ENCODE measurements around the gene KIAA1217.

Gene KIAA1217

DNA sequence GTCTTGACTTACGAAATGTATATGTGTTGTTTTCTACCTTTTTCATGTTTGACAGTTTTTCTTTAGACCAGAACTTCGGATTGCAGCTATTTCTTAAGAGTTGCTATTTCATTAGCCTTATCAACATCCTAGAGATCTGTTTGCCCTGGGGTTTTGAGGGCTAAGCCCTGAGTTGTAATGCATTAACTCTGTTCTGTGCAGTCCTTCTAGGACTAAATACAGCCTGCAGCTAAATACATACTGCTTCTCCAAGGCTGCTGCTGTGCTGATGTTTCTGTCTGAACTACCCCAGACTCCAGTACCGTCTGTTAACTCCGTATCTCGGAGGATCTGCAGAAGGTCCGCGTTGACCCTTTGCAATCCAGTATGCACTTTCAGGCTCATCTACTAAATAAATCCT, 26.5 kb downstream of the KIAA1217 start:
- Histone ChIP-seq H3K27ac (replicated peaks; ENCODE audit: low read length) (no peak overlapping the region), H2AK5ac (ENCODE audit: low read depth, low read length) (no peak overlapping the region), H3K4ac (ENCODE audit: low read length) (no peak overlapping the region), H3K9me3 (replicated peaks in 1 of 2; ENCODE audit: control insufficient read depth in 2 of 2, insufficient read depth in 1 of 2, low read depth in 1 of 2, low read length in 2 of 2) (no peaks in the 10 kb centered on the region), H3K9ac (ENCODE audit: low read depth, low read length, poor library complexity) (no peak overlapping the region), H4K91ac (ENCODE audit: low read depth, low read length, poor library complexity) (no peak overlapping the region), H2AFZ (ENCODE audit: low read length) (no peak overlapping the region), H3K23ac (ENCODE audit: low read depth, low read length, poor library complexity) (no peak overlapping the region), H3K36me3 (replicated peaks in 1 of 2; ENCODE audit: control insufficient read depth in 2 of 2, insufficient read depth in 2 of 2, low read length in 2 of 2) (no peaks in the 10 kb centered on the region), H2BK15ac (ENCODE audit: low read length) (no peak overlapping the region), H4K8ac (ENCODE audit: low read depth, low read length) (no peak overlapping the region), H3K4me2 (ENCODE audit: insufficient read depth, low read length, poor library complexity, severe bottlenecking) (no peak overlapping the region), H2BK5ac (ENCODE audit: low read length) (no peak overlapping the region), H2BK12ac (ENCODE audit: low read length) (no peak overlapping the region), H3K4me1 (ENCODE audit: control insufficient read depth in 2 of 2, insufficient read depth in 1 of 2, low read depth in 1 of 2, low read length in 2 of 2) (peaks cover 9 to 15% of the 10 kb centered on the region in 2 donors), H3K4me3 (ENCODE audit: low read length in 2 of 2) (no peak overlapping the region), H2BK120ac (ENCODE audit: low read depth, low read length) (no peak overlapping the region), H3K27me3 (ENCODE audit: control insufficient read depth in 3 of 3, insufficient read depth in 3 of 3, low read depth in 1 of 3, low read length in 3 of 3) (no peaks in the 10 kb centered on the region), H3K14ac (ENCODE audit: low read length) (no peak overlapping the region), H3K18ac (ENCODE audit: low read length) (no peak overlapping the region), H3K79me1 (ENCODE audit: low read depth, low read length) (peaks cover 3% of the 10 kb centered on the region)
- no peak for DNase-seq (ENCODE audit: low spot score)
- no CpG with 5 or more reads among the region's 7 CpGs for WGBS, 2 donors (ENCODE audit: extremely low coverage in 2 of 2, insufficient read length in 2 of 2, insufficient replicate concordance in 1 of 2)

DNA sequence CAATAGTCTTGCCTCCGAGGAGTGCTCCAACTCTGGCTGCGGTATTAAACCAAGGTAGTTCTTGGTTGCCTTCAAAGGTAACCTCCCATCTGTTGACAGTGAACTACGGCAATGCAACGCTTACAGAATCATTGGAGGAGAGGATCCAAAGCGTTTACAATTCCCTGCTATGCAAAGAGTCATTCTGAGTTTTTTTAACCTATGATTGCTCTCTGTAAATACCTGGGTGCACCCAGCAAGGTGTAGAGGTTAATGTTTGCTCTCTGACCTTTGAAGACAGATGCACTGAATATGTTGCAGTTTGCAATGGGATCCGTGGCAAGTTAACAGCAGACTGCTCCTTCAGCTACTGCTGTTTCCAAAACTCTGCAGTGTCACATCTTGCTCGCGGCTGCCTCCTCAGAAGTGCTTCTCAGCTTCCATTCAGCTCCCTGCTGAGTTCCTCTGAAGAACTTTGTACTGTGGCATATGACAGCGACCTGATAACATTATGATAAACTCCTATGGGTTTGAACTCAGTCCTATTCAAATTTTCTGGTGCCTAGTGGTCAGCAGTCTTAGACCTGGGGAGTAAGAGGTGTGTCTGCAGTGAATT, 29.0 kb downstream of the KIAA1217 start:
- no peaks in the 10 kb centered on the region for H3K27me3 ChIP-seq (ENCODE audit: control insufficient read depth in 3 of 3, insufficient read depth in 3 of 3, low read depth in 1 of 3, low read length in 3 of 3)
- peaks cover 9 to 15% of the 10 kb centered on the region in 2 donors for H3K4me1 ChIP-seq (ENCODE audit: control insufficient read depth in 2 of 2, insufficient read depth in 1 of 2, low read depth in 1 of 2, low read length in 2 of 2)
- H2AFZ ChIP-seq (ENCODE audit: low read length) = no peak overlapping the region
- H3K4ac ChIP-seq (ENCODE audit: low read length) = no peak overlapping the region
- H3K4me2 ChIP-seq (ENCODE audit: insufficient read depth, low read length, poor library complexity, severe bottlenecking) = no peak overlapping the region
- no peak overlapping the region for H2BK15ac ChIP-seq (ENCODE audit: low read length)
- H3K23ac ChIP-seq (ENCODE audit: low read depth, low read length, poor library complexity) = no peak overlapping the region
- no peak overlapping the region for H2BK120ac ChIP-seq (ENCODE audit: low read depth, low read length)
- no peak overlapping the region for H4K8ac ChIP-seq (ENCODE audit: low read depth, low read length)
- H3K36me3 ChIP-seq (replicated peaks in 1 of 2; ENCODE audit: control insufficient read depth in 2 of 2, insufficient read depth in 2 of 2, low read length in 2 of 2) = no peaks in the 10 kb centered on the region
- H3K9ac ChIP-seq (ENCODE audit: low read depth, low read length, poor library complexity) = no peak overlapping the region
- H2BK12ac ChIP-seq (ENCODE audit: low read length) = no peak overlapping the region
- H3K4me3 ChIP-seq (ENCODE audit: low read length in 2 of 2) = no peak overlapping the region
- DNase-seq (ENCODE audit: low spot score) = no peak
- WGBS, 2 donors (ENCODE audit: extremely low coverage in 2 of 2, insufficient read length in 2 of 2, insufficient replicate concordance in 1 of 2) = no CpG with 5 or more reads among the region's 9 CpGs
- no peak overlapping the region for H2BK5ac ChIP-seq (ENCODE audit: low read length)
- H3K27ac ChIP-seq (replicated peaks; ENCODE audit: low read length) = no peak overlapping the region
- H3K18ac ChIP-seq (ENCODE audit: low read length) = no peak overlapping the region
- H3K14ac ChIP-seq (ENCODE audit: low read length) = no peak overlapping the region
- H3K79me1 ChIP-seq (ENCODE audit: low read depth, low read length) = no peaks in the 10 kb centered on the region
- no peak overlapping the region for H2AK5ac ChIP-seq (ENCODE audit: low read depth, low read length)
- no peaks in the 10 kb centered on the region for H3K9me3 ChIP-seq (replicated peaks in 1 of 2; ENCODE audit: control insufficient read depth in 2 of 2, insufficient read depth in 1 of 2, low read depth in 1 of 2, low read length in 2 of 2)
- no peak overlapping the region for H4K91ac ChIP-seq (ENCODE audit: low read depth, low read length, poor library complexity)

DNA sequence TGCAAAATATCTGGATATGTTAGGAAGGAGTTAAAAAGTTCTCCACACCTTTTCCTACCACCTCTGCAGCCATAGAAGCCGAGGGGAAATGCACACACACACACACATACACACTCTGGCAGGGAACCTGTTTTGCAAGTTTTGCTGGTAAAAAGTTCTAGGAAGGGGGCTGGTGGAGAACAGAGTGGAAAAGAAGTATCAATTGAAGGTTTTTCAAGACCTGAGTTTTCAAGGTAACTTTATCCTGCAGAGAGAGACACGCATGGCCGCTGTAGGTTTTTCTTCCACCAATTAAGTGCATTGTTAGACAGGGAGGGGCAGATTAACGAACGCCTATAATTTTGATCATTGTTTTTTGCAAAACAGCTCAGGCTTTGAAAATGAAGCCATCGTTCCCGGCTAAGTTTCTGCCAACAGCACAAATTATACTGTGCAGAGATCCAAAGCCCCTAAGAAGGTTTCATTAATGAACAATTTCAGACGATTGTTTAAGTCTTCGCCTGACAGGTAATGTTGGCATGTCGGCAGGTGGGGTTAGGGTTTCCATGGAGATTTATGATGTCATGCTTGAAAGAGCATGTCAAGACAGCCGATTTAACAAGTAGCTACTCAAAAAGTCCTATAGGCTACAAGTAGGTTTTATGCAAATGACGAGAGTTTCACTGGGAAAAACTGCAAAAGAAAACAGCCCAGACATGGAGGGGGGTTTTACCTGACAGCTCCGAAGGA, 29.7 kb downstream of the KIAA1217 start:
- no peak overlapping the region for H2BK120ac ChIP-seq (ENCODE audit: low read depth, low read length)
- DNase-seq (ENCODE audit: low spot score) = no peak
- no peaks in the 10 kb centered on the region for H3K27me3 ChIP-seq (ENCODE audit: control insufficient read depth in 3 of 3, insufficient read depth in 3 of 3, low read depth in 1 of 3, low read length in 3 of 3)
- no peaks in the 10 kb centered on the region for H3K79me1 ChIP-seq (ENCODE audit: low read depth, low read length)
- no peak overlapping the region for H3K4ac ChIP-seq (ENCODE audit: low read length)
- WGBS, 2 donors (ENCODE audit: extremely low coverage in 2 of 2, insufficient read length in 2 of 2, insufficient replicate concordance in 1 of 2) = no CpG with 5 or more reads among the region's 13 CpGs
- H3K4me2 ChIP-seq (ENCODE audit: insufficient read depth, low read length, poor library complexity, severe bottlenecking) = no peak overlapping the region
- no peaks in the 10 kb centered on the region for H3K9me3 ChIP-seq (replicated peaks in 1 of 2; ENCODE audit: control insufficient read depth in 2 of 2, insufficient read depth in 1 of 2, low read depth in 1 of 2, low read length in 2 of 2)
- no peak overlapping the region for H3K14ac ChIP-seq (ENCODE audit: low read length)
- H4K91ac ChIP-seq (ENCODE audit: low read depth, low read length, poor library complexity) = no peak overlapping the region
- no peaks in the 10 kb centered on the region for H3K36me3 ChIP-seq (replicated peaks in 1 of 2; ENCODE audit: control insufficient read depth in 2 of 2, insufficient read depth in 2 of 2, low read length in 2 of 2)
- H2AFZ ChIP-seq (ENCODE audit: low read length) = no peak overlapping the region
- no peak overlapping the region for H3K9ac ChIP-seq (ENCODE audit: low read depth, low read length, poor library complexity)
- H2AK5ac ChIP-seq (ENCODE audit: low read depth, low read length) = no peak overlapping the region
- H2BK5ac ChIP-seq (ENCODE audit: low read length) = no peak overlapping the region
- no peak overlapping the region for H3K4me3 ChIP-seq (ENCODE audit: low read length in 2 of 2)
- H2BK15ac ChIP-seq (ENCODE audit: low read length) = no peak overlapping the region
- H4K8ac ChIP-seq (ENCODE audit: low read depth, low read length) = no peak overlapping the region
- no peak overlapping the region for H3K18ac ChIP-seq (ENCODE audit: low read length)
- no peak overlapping the region for H2BK12ac ChIP-seq (ENCODE audit: low read length)
- no peak overlapping the region for H3K27ac ChIP-seq (replicated peaks; ENCODE audit: low read length)
- H3K4me1 ChIP-seq (ENCODE audit: control insufficient read depth in 2 of 2, insufficient read depth in 1 of 2, low read depth in 1 of 2, low read length in 2 of 2) = peaks cover 9 to 15% of the 10 kb centered on the region in 2 donors
- H3K23ac ChIP-seq (ENCODE audit: low read depth, low read length, poor library complexity) = no peak overlapping the region

DNA sequence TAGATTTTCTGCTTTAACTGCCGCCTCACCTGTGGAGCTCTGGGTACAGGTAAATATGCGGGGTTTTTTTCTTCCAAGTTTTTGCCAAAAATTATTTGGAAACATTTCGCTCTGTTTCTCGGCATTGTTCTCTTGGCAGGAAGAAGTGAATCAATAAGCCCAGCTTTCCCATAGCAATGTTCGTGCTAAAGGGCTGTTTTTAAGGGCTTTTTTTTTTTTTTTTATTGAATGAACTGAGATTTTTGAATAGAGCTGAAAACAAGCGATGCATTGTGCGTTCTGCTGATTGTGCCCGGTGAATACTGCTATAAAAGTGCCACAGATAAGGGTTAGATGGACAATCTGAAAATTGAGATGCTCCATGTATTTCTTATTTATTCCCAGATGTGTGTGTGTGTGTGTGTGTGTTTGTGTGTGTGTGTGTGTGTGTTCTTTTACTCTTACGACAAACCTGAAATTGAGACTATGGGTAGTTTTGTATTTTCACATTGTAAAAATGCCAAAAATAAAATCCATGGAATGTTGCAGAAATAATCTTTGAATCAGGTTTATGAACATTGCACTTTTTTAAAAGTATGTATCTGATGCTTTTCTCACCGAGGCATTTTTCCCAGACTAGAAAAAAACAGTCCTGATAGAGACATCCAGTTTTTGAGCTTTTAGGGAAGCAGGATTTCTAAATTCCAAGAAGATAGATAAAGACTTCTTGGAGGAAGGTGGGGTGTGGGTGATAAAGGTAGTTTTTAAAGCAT, 30.5 kb downstream of the KIAA1217 start:
- Histone ChIP-seq H2BK15ac (ENCODE audit: low read length) (no peak overlapping the region), H3K4me3 (ENCODE audit: low read length in 2 of 2) (no peak overlapping the region), H2BK12ac (ENCODE audit: low read length) (no peak overlapping the region), H3K4ac (ENCODE audit: low read length) (no peak overlapping the region), H4K8ac (ENCODE audit: low read depth, low read length) (no peak overlapping the region), H3K4me2 (ENCODE audit: insufficient read depth, low read length, poor library complexity, severe bottlenecking) (no peak overlapping the region), H3K18ac (ENCODE audit: low read length) (no peak overlapping the region), H3K36me3 (replicated peaks in 1 of 2; ENCODE audit: control insufficient read depth in 2 of 2, insufficient read depth in 2 of 2, low read length in 2 of 2) (no peaks in the 10 kb centered on the region), H3K27me3 (ENCODE audit: control insufficient read depth in 3 of 3, insufficient read depth in 3 of 3, low read depth in 1 of 3, low read length in 3 of 3) (no peaks in the 10 kb centered on the region), H3K27ac (replicated peaks; ENCODE audit: low read length) (no peak overlapping the region), H3K9ac (ENCODE audit: low read depth, low read length, poor library complexity) (no peak overlapping the region), H2AFZ (ENCODE audit: low read length) (peak overlapping the region; percentile 24), H2AK5ac (ENCODE audit: low read depth, low read length) (no peak overlapping the region), H3K9me3 (replicated peaks in 1 of 2; ENCODE audit: control insufficient read depth in 2 of 2, insufficient read depth in 1 of 2, low read depth in 1 of 2, low read length in 2 of 2) (no peaks in the 10 kb centered on the region), H2BK120ac (ENCODE audit: low read depth, low read length) (no peak overlapping the region), H4K91ac (ENCODE audit: low read depth, low read length, poor library complexity) (no peak overlapping the region), H3K79me1 (ENCODE audit: low read depth, low read length) (no peaks in the 10 kb centered on the region), H3K23ac (ENCODE audit: low read depth, low read length, poor library complexity) (no peak overlapping the region), H3K14ac (ENCODE audit: low read length) (no peak overlapping the region), H2BK5ac (ENCODE audit: low read length) (no peak overlapping the region), H3K4me1 (ENCODE audit: control insufficient read depth in 2 of 2, insufficient read depth in 1 of 2, low read depth in 1 of 2, low read length in 2 of 2) (peaks cover 9 to 15% of the 10 kb centered on the region in 2 donors)
- no CpG with 5 or more reads among the region's 10 CpGs for WGBS, 2 donors (ENCODE audit: extremely low coverage in 2 of 2, insufficient read length in 2 of 2, insufficient replicate concordance in 1 of 2)
- DNase-seq (ENCODE audit: low spot score) = no peak

Data from neuronal stem cell (in vitro differentiated cells).